ENCODE data around the gene AGPAT2.

Gene AGPAT2

DNA sequence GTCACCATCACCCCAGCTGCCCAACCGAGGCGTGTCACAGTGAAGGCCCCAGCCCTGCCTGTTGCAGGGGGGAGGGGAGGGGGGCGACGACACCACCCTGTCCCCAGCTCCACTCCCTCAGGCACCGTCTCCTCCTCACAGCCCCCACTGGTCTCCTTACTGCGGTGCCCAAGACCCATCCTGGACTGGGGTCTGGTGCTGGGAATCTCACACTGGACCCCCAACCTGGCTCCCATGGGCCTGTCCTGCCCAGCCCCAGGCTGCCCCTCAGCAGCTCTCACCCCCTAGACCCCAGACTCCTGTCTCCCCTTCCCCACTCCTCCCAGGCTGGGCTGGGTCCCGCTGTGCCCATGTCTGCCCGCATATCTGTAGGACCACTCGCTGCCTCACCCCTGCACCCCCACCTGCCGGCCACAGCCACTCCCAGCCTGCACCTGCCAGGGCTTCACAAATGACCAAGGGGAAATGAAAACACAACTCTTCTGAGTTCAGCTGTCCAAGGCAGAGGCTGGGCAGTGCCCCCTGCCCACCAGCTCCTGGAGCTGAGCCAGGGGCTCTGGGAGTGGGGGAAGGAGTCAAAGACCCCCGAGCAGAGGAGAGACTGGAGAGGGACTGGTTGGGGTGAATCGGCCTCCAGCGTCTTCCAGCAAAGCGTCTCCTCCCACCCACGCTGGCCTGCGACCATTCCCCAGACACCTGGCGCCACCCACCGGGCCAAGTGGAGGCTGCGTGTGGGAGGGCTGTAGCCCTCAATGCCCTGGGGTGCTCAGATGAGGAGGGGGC lies 57.2 kb downstream of the AGPAT2 start:
- peaks cover 41% of the 10 kb centered on the region for H3K27me3 Mint-ChIP-seq
- no peak overlapping the region for H3K4me3 Mint-ChIP-seq
- peaks cover 16% of the 10 kb centered on the region for H3K4me1 Mint-ChIP-seq (ENCODE audit: low read depth)
- no peaks in the 10 kb centered on the region for H3K9me3 Mint-ChIP-seq
- intact Hi-C loops (cut with micrococcal nuclease) = loop anchor here (10.0 kb wide), 1 partner anchor 285 kb away; no protein-coding TSS in a partner anchor
- peak overlapping the region; percentile 22 for H3K27ac Mint-ChIP-seq
- H3K36me3 Mint-ChIP-seq (ENCODE audit: low read depth) = no peaks in the 10 kb centered on the region

DNA sequence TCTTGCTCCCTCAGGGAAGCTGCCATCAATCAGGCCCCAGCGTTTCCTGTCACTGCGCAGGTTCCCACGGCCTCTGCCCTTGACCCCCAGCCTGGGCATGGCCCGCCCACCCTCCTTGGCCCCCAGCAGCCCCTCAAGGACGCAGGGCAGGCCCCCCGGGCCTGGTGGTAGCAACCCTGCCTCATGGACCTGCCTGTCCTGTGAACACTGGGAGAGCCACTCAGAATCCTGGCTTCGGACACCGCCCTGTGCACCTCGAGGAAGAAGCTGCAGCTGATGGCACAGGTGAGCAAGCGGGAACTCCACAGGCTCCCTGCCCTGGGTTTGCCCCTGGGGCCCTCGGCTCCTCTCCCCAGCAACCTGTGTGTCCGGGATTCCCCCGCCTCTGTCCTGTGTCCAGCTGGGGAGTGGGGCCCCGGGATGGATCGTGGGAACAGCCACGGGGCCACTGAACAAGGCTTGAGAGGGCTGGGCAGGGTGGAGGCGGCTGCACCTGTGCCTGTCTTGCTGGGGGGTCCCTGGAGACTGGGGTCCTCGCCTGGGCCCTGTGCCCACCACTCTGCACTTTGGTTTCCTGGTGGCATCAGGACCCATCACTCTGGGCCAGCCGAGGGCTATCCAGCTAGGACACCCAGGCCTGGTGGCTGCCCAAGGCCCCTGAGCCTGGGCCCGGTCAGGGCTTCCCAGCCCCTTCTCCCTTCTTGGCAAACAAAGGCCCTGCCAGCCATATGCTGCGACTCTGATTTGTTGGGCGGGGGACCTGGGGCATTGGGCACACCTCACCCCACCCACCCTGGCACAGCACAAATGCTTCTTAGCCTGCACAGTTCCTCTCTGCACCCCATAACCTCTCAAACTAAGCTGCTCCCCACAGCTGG lies 58.0 kb downstream of the AGPAT2 start:
- Mint-ChIP-seq H3K27me3 (peaks cover 36% of the 10 kb centered on the region), H3K27ac (peak overlapping the region; percentile 22), H3K4me3 (no peak overlapping the region), H3K9me3 (no peaks in the 10 kb centered on the region), H3K36me3 (ENCODE audit: low read depth) (no peaks in the 10 kb centered on the region), H3K4me1 (ENCODE audit: low read depth) (peaks cover 20% of the 10 kb centered on the region)
- intact Hi-C loops (cut with micrococcal nuclease) = no loop called here

DNA sequence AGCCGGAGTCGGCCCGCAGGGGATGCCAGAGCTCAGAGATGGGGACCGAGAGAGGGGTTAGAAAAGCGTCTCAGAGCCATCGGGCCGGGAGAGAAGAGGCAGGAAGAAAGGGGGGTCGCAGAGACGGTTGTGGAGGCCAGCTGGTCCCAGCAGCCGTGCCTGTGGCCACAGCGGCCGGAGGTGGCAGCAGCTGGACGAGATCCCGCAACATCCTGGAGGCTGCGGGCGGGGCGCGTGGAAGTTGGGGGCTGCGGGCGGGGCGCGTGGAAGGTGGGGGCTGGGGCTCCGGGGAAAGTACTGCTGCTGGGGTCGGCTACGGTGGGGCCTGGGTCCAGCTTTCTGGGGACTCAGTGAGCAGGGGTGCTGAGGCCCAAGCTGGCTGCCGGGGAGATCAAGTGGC lies 59.0 kb downstream of the AGPAT2 start:
- intact Hi-C loops (cut with micrococcal nuclease) = no loop called here
- H3K36me3 Mint-ChIP-seq (ENCODE audit: low read depth) = no peaks in the 10 kb centered on the region
- H3K27me3 Mint-ChIP-seq = peaks cover 43% of the 10 kb centered on the region
- no peaks in the 10 kb centered on the region for H3K9me3 Mint-ChIP-seq
- H3K4me3 Mint-ChIP-seq = no peak overlapping the region
- H3K27ac Mint-ChIP-seq = peak overlapping the region; percentile 45
- H3K4me1 Mint-ChIP-seq (ENCODE audit: low read depth) = peaks cover 22% of the 10 kb centered on the region

DNA sequence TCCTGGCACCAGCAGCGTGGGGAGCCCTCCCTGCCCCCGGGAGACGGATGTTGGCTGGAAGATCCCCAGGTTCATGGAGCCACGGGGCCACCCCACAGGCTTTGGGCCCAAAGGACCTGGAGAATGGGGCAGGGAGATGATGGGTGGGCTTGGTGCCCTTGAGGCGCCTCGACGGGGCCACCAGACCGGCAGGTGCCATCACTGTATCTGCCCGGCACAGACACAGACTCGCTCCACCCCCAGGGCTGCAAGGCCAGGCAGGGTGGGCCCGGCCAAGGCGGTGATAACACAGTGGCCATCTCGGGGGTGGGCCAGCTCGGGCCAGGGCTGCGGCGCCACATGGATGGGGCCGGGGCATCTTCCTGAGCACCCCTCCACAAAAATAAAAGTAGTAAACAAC lies 59.6 kb downstream of the AGPAT2 start:
- Mint-ChIP-seq H3K4me3 (no peak overlapping the region), H3K9me3 (no peaks in the 10 kb centered on the region), H3K27ac (no peak overlapping the region), H3K36me3 (ENCODE audit: low read depth) (no peaks in the 10 kb centered on the region), H3K4me1 (ENCODE audit: low read depth) (peaks cover 27% of the 10 kb centered on the region), H3K27me3 (peaks cover 47% of the 10 kb centered on the region)
- intact Hi-C loops (cut with micrococcal nuclease) = no loop called here

DNA sequence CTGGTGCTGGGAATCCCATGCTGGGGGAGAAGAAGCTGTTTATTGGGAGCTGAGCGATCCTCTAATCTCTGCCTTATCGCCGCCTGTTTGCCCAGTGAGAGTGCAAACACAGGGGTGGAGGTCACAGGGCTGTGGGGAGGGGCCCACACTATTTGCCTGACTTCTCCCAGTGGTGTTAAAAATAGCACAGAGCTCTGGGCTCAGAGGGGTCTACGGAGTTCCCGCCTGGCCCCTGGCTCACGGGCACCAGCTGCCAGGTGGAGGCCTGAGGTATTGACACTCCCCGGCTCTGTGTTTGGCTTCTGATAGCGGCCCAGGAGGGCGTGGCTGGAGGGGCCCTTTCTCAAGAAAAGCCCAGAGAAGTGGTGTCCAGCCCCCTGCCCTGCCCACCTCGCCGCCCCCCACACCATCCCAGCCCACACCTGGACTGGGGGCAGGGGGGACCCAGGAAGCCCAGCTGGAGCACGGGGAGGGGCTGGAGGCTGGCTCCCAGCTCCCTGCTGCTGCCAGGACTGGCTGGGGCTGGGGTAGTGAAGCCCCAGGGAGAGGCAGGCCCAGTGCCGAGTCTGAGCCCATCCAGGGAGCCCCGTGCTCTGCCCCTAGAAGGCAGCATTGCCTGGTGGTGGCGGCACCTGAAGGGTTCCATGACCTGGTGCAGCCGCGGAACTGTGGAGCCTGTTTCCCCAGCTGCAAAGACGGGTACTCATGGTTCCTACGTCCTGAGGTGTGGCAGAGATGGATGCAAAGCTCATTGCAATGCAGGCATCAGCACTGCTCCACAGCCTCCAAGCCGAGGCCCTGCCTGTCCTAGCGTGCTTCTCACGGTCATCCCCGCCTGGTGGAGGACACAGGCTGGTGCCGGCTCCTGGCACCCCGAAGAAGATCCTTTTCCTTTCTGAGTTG lies 60.3 kb downstream of the AGPAT2 start:
- no peak overlapping the region for H3K27ac Mint-ChIP-seq
- peaks cover 34% of the 10 kb centered on the region for H3K4me1 Mint-ChIP-seq (ENCODE audit: low read depth)
- intact Hi-C loops (cut with micrococcal nuclease) = no loop called here
- no peaks in the 10 kb centered on the region for H3K9me3 Mint-ChIP-seq
- H3K36me3 Mint-ChIP-seq (ENCODE audit: low read depth) = no peaks in the 10 kb centered on the region
- H3K27me3 Mint-ChIP-seq = peaks cover 54% of the 10 kb centered on the region
- no peak overlapping the region for H3K4me3 Mint-ChIP-seq

DNA sequence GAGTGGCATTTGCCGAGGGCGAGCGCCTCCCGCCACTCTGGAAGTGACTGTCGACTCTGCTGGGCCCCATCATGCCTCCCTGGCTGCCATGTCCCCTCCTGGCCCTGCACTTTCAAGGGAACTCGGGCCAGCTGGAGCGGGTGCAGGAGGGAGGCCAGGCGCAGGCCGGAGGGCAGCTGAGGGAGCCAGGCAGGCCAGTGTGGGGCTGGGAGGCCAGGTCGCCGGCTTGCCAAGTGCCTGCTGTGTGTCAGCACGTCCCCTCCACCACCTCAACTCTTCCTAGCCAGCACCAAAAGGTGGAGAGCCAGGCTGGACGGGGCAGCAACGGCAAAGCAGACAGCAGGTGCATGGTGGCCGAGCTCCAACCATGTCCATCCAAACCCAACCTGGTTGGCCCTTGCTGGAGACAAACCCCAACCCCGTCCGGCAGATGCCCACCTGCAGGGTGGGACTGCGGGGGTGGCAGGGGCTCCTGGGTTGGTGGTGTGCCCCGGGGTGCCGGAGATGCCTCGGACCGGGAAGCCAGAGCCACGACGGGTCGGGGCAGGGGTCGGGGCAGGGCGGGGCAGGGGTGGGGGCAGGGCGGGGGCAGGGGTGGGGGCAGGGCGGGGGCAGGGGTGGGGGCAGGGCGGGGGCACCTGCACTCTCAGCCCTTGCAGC lies 61.1 kb downstream of the AGPAT2 start:
- peaks cover 62% of the 10 kb centered on the region for H3K27me3 Mint-ChIP-seq
- H3K4me1 Mint-ChIP-seq (ENCODE audit: low read depth) = peaks cover 36% of the 10 kb centered on the region
- H3K9me3 Mint-ChIP-seq = no peaks in the 10 kb centered on the region
- no peak overlapping the region for H3K4me3 Mint-ChIP-seq
- no peaks in the 10 kb centered on the region for H3K36me3 Mint-ChIP-seq (ENCODE audit: low read depth)
- intact Hi-C loops (cut with micrococcal nuclease) = no loop called here
- H3K27ac Mint-ChIP-seq = peak overlapping the region; percentile 39

DNA sequence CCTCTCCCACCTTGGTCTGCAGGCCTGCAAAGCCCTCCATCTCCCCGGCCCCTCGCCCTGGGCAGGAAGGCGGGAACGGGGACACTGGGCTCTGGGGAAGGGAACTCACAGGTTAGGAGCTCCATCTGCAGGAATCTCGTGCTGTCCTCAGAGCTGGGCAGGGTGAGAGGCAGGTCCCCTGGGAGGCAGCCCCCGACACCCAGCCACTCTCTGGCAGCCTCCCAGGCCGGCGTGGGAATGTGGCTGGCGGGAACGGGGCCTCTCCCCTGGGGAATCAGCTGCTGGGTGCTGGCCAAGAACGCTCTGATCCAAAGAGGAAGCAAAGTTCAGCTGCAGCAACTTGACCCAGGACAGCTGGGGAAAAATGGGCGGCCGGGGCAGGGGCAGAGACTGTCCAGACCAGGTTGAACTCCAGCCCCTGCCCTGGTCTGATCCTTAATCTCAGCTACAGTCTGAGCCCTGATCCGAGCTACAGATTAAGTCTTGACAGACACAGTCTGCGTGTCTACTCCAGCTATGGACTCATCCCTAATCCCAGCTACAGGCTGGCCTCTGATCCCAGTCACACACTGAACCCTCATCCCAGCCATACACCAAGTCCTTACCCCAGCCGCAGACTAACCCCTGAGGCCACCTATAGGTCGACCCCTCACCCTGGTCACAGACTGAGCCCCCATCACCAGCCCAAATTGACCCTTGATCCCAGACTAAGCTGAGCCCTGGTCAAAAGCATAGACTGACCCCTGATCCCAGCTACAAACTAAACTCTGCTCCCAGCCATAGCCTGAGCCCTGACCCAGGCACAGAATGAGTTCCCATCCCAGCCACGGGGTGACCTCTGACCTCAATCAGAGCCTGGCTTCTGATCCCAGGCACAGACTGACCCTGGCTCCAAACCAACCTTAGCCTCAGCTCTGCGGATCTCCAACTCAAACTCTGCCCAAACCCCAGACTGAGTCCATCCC lies 61.9 kb downstream of the AGPAT2 start:
- no peak overlapping the region for H3K4me3 Mint-ChIP-seq
- no peaks in the 10 kb centered on the region for H3K9me3 Mint-ChIP-seq
- peaks cover 64% of the 10 kb centered on the region for H3K27me3 Mint-ChIP-seq
- peaks cover 36% of the 10 kb centered on the region for H3K4me1 Mint-ChIP-seq (ENCODE audit: low read depth)
- H3K36me3 Mint-ChIP-seq (ENCODE audit: low read depth) = no peaks in the 10 kb centered on the region
- intact Hi-C loops (cut with micrococcal nuclease) = no loop called here
- peak overlapping the region; percentile 39 for H3K27ac Mint-ChIP-seq

DNA sequence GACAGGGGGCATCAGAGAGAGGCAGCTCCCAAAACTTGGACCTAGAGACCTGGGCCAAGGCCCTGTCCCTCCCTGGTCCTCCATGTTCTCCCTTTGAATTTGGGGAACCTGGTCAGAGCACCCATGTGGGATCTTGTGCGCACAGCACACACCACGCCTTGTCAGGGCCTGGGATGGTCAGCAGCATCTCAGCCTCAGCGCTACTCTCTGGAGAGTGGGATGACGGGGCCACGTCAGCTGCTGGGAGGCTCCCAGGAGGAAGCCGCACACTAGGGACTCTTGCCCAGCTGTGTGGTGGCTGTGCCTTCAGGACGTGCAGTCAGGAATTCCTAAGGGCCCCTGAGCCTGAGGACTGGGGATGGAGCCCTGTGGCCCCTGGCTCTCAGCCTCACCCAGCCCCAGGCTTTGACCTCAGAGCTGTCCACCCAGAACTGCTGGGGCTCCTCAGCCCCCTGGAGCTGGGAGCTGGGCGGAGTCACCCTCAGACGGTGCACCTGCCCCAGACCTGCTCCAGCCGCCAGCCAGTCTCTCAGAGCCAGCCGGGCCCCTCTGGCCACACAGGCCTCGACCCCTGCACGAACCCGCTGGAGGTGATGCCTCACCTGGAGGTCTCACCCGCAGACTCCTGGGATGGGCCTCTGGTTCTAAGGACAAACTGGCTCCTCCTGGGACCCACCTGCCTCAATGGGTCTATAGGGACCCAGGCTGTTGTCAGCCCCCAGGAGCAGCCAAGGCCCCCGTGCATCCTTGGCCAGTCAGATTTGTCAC lies 62.9 kb downstream of the AGPAT2 start:
- Mint-ChIP-seq H3K27ac (no peak overlapping the region), H3K36me3 (ENCODE audit: low read depth) (no peaks in the 10 kb centered on the region), H3K4me1 (ENCODE audit: low read depth) (peaks cover 44% of the 10 kb centered on the region), H3K4me3 (no peak overlapping the region), H3K27me3 (peaks cover 55% of the 10 kb centered on the region), H3K9me3 (no peaks in the 10 kb centered on the region)
- intact Hi-C loops (cut with micrococcal nuclease) = no loop called here

DNA sequence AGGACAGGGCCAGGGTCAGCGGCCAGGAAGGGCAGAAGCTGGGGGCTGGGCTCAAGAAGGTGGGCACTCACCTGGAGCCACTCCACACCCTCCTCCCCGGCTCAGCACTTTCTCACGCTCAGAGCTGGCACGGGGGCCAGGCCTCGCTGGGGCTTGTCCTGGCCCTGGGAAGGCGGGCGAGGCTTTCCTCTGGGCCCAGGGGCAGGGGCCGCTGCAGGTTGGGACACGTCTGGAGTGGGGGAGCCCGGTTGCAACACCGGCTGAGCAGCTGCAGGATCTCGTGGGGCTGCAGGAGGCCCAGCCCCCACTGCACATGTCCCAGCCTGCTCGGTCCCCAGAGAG lies 63.4 kb downstream of the AGPAT2 start:
- H3K36me3 Mint-ChIP-seq (ENCODE audit: low read depth) = no peaks in the 10 kb centered on the region
- peaks cover 53% of the 10 kb centered on the region for H3K27me3 Mint-ChIP-seq
- H3K4me3 Mint-ChIP-seq = no peak overlapping the region
- intact Hi-C loops (cut with micrococcal nuclease) = no loop called here
- H3K4me1 Mint-ChIP-seq (ENCODE audit: low read depth) = peaks cover 50% of the 10 kb centered on the region
- no peaks in the 10 kb centered on the region for H3K9me3 Mint-ChIP-seq
- H3K27ac Mint-ChIP-seq = no peak overlapping the region

Data from dendritic cell treated with granulocyte-macrophage colony-stimulating factor and Interleukin-4, amounts not matched to agents 40 ng/mL and 50 ng/mL, for 4 days (primary cell).